Measurements from ENCODE around the gene CAMTA1. TPM values are rescaled to one million over a fixed set of nuclear protein-coding genes. Genes with fewer than 3 reads are reported as not detected.

The CAMTA1 gene
- total RNA-seq, 1 donor, result 71.6 TPM

DNA sequence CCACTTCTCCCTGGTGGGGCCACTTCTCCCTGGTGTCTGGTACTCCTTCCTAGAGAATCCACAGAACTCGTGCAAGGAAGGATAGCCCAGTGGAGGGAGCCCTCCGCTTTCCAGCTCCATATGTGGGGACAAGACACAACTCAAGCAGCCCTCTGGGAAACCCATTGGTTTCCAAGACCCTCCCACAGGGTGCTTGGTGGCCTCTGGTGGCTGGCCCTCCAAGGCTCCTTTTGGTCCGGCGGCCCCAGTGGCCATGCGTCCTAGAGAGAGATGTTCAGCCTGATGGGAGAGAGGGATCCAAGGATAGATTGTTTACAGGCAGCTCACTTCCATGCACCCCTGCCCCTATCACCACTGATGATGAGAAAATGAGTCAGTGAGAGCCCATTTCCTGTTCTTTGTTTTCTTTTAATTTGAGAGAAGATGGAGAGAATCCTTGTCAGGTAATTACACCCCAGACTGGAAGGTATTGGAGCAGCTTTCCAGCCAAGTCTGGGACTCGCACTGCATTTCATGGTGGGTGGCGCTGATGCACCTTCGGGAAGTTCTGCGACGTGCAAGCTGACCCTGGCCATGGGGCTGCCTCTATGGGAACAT, 499.7 kb downstream of the CAMTA1 start:
- no peak overlapping the region for H3K4me3 ChIP-seq (ENCODE audit: low read length)

DNA sequence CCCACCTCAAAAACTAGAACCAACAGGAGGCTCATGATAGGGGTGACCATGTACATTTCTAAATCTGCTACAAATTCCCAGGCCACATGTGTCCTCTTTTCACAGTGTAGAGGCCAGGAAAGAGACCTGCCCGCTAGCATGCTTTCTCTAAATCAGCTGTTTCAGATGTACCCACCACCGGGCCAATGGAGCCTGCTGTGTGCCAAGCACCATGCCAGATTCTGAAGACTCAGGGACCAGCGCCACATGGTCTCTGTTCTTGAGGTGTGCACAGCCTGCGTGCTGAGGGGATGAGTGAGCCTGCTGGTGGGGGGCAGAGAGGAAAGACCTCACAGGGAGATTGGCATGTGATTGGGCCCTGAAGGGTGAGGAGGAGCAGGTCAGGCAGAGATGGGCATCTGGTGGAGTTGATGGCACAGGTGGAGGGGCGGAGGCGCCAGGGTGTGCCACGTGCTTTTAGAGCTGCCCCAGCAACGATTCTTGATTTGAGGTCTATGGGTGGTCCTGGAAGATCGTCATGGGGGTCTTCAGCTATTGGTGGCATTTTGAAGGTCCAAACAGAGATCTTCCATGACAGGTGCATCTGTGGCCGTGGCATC, 500.7 kb downstream of the CAMTA1 start:
- H3K9me3 ChIP-seq (ENCODE audit: low read depth, low read length), result no peaks in the 10 kb centered on the region
- H3K4me1 ChIP-seq (ENCODE audit: insufficient read depth, low read length), result no peaks in the 10 kb centered on the region
- H3K27me3 ChIP-seq (ENCODE audit: insufficient read depth, low read length), result no peaks in the 10 kb centered on the region
- H3K4me3 ChIP-seq (ENCODE audit: low read length), result no peak overlapping the region

More for the DNA sequence above, 499.7 kb downstream of the CAMTA1 start:
- Histone ChIP-seq H3K4me1 (ENCODE audit: insufficient read depth, low read length) (no peaks in the 10 kb centered on the region), H3K9me3 (ENCODE audit: low read depth, low read length) (no peaks in the 10 kb centered on the region), H3K27me3 (ENCODE audit: insufficient read depth, low read length) (no peaks in the 10 kb centered on the region)

DNA sequence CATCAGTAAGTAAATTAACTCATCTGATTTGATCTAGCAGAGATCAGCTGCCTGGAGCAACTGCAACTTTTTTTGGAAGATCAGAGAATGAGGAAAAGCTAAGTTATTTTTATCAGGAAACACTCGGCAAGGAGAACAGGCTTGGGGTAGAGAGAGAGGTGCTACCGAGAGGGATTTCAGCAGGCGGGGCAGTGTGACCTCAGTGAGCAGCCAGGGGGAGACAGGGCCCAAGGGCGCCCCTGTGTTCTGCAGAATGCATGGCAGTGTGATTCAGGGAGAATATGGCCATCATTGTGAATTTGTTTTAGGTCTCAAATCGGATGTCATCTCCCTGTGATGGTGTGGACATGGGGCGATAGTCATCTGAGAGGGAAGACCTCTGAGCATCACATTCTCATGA, 501.8 kb downstream of the CAMTA1 start:
- Histone ChIP-seq H3K27me3 (ENCODE audit: insufficient read depth, low read length) (no peaks in the 10 kb centered on the region), H3K9me3 (ENCODE audit: low read depth, low read length) (no peaks in the 10 kb centered on the region), H3K4me3 (ENCODE audit: low read length) (no peak overlapping the region), H3K4me1 (ENCODE audit: insufficient read depth, low read length) (no peaks in the 10 kb centered on the region)

- H3K4me3 ChIP-seq (ENCODE audit: low read length), result no peak overlapping the region
These were observed 503.7 kb downstream of the CAMTA1 start for GRCh38 chr1:7288992-7289391.

DNA sequence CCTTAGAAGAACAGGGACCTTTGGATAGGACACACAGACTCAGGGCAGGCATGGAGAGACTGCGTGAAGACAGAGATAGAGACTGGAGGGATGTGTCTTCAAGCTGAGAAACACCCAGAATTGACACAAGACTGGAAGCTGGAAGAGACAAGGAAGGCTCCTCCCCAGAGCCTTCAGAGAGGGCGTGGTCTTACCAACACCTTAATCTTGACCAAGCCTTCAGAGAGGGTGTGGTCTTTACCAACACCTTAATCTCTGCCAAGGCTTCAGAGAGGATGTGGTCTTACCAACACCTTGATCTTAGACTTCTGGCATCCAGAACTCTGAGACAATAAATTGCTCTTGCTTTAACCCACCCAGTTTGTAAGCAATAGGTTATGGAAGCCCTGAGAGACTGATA, 504.4 kb downstream of the CAMTA1 start:
- Histone ChIP-seq H3K4me3 (ENCODE audit: low read length) (no peak overlapping the region), H3K27me3 (ENCODE audit: insufficient read depth, low read length) (no peaks in the 10 kb centered on the region), H3K9me3 (ENCODE audit: low read depth, low read length) (no peaks in the 10 kb centered on the region), H3K4me1 (ENCODE audit: insufficient read depth, low read length) (no peaks in the 10 kb centered on the region)

More at GRCh38 chr1:7288992-7289391, 503.7 kb downstream of the CAMTA1 start:
- H3K27me3 ChIP-seq (ENCODE audit: insufficient read depth, low read length), result no peaks in the 10 kb centered on the region
- H3K9me3 ChIP-seq (ENCODE audit: low read depth, low read length), result no peaks in the 10 kb centered on the region
- no peaks in the 10 kb centered on the region for H3K4me1 ChIP-seq (ENCODE audit: insufficient read depth, low read length)

DNA sequence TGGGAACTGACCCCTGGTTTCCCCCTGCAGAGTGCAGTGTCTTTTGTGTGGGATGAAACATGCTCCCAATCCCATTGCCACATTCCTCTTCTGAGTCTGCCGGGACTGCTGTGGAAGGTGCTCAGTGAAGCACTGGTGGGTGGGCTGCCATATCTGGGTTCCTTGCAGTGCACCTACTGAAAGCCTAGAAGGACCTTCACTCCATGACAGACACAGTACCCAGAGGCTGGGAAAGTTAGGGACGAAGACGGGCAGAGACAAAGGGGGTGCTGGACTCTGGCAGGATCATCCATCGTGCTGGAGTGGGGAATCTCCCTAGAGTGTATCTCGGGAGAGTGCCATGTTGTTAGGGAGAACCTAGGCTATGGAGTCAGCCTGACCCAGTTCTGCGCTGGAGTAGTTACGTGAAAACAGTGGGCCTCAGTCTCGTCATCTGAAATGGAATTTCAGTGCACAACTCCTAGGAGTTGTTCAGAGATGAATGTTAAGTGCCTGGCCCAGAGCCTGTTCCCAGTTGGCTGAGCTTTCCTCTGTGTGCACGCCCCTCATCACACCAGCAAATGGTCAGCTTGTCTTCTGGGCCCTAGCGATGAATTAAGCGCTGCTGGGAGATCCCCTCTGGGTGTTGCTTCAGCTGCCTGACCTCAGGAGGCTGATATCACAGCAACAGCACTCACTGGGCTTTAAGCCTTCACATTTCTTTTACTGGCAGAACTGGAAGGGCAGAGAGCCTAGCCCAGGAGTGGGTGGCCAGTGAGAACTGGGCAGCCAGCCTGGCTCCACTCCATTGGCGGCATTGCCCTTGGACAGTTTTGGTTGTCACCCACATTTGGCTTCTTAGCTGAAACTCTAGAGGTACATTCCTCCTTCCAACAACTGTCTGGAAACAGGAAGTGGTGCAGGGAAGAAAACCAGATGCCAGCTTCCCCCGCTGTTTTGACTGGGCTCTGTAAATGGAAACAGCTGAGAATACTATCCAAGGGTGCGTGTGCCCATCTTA, 506.0 kb downstream of the CAMTA1 start:
- no peaks in the 10 kb centered on the region for H3K9me3 ChIP-seq (ENCODE audit: low read depth, low read length)
- H3K4me3 ChIP-seq (ENCODE audit: low read length), result no peak overlapping the region
- no peaks in the 10 kb centered on the region for H3K4me1 ChIP-seq (ENCODE audit: insufficient read depth, low read length)
- H3K27me3 ChIP-seq (ENCODE audit: insufficient read depth, low read length), result no peaks in the 10 kb centered on the region

- H3K9me3 ChIP-seq (ENCODE audit: low read depth, low read length), result no peaks in the 10 kb centered on the region
- H3K4me1 ChIP-seq (ENCODE audit: insufficient read depth, low read length), result no peaks in the 10 kb centered on the region
- no peaks in the 10 kb centered on the region for H3K27me3 ChIP-seq (ENCODE audit: insufficient read depth, low read length)
- no peak overlapping the region for H3K4me3 ChIP-seq (ENCODE audit: low read length)
These were observed 506.9 kb downstream of the CAMTA1 start for GRCh38 chr1:7292036-7292681.

GRCh38 chr1:7292714-7293419, 507.6 kb downstream of the CAMTA1 start:
- no peaks in the 10 kb centered on the region for H3K27me3 ChIP-seq (ENCODE audit: insufficient read depth, low read length)
- H3K4me3 ChIP-seq (ENCODE audit: low read length), result no peak overlapping the region
- H3K9me3 ChIP-seq (ENCODE audit: low read depth, low read length), result no peaks in the 10 kb centered on the region
- H3K4me1 ChIP-seq (ENCODE audit: insufficient read depth, low read length), result no peaks in the 10 kb centered on the region

GRCh38 chr1:7293702-7294629, 508.7 kb downstream of the CAMTA1 start:
- Histone ChIP-seq H3K9me3 (ENCODE audit: low read depth, low read length) (no peaks in the 10 kb centered on the region), H3K27me3 (ENCODE audit: insufficient read depth, low read length) (no peaks in the 10 kb centered on the region), H3K4me3 (ENCODE audit: low read length) (no peak overlapping the region), H3K4me1 (ENCODE audit: insufficient read depth, low read length) (no peaks in the 10 kb centered on the region)

GRCh38 chr1:7294636-7295035, 509.4 kb downstream of the CAMTA1 start:
- Histone ChIP-seq H3K4me3 (ENCODE audit: low read length) (no peak overlapping the region), H3K4me1 (ENCODE audit: insufficient read depth, low read length) (no peaks in the 10 kb centered on the region), H3K9me3 (ENCODE audit: low read depth, low read length) (no peaks in the 10 kb centered on the region), H3K27me3 (ENCODE audit: insufficient read depth, low read length) (no peaks in the 10 kb centered on the region)

GRCh38 chr1:7295946-7296345, 510.7 kb downstream of the CAMTA1 start:
- H3K4me1 ChIP-seq (ENCODE audit: insufficient read depth, low read length), result no peaks in the 10 kb centered on the region
- H3K27me3 ChIP-seq (ENCODE audit: insufficient read depth, low read length), result no peaks in the 10 kb centered on the region
- no peak overlapping the region for H3K4me3 ChIP-seq (ENCODE audit: low read length)
- H3K9me3 ChIP-seq (ENCODE audit: low read depth, low read length), result no peaks in the 10 kb centered on the region

DNA sequence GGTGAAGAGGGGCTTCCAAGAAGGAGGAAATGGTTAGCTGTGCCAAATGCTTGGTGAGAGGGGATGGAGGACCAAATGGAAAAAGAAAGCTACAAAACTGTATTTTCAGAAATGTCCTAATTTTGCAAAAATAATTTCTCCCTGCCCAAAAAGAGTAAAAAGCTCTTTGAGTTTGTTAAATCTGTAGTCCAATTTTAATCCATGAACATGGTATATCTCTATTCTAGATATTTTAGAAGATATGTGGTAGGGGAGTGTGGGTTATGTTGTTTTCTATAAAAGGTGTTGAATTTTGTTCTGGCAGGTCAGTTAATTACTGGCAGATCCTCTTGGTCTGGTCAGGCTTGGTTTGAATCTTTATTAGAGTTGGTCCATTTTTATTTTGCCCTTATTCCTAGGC, 511.7 kb downstream of the CAMTA1 start:
- Histone ChIP-seq H3K4me1 (ENCODE audit: insufficient read depth, low read length) (no peaks in the 10 kb centered on the region), H3K9me3 (ENCODE audit: low read depth, low read length) (no peaks in the 10 kb centered on the region), H3K4me3 (ENCODE audit: low read length) (no peak overlapping the region), H3K27me3 (ENCODE audit: insufficient read depth, low read length) (no peaks in the 10 kb centered on the region)

GRCh38 chr1:7298145-7298544, 512.9 kb downstream of the CAMTA1 start:
- Histone ChIP-seq H3K4me3 (ENCODE audit: low read length) (no peak overlapping the region), H3K27me3 (ENCODE audit: insufficient read depth, low read length) (no peaks in the 10 kb centered on the region), H3K4me1 (ENCODE audit: insufficient read depth, low read length) (no peaks in the 10 kb centered on the region), H3K9me3 (ENCODE audit: low read depth, low read length) (no peaks in the 10 kb centered on the region)

DNA sequence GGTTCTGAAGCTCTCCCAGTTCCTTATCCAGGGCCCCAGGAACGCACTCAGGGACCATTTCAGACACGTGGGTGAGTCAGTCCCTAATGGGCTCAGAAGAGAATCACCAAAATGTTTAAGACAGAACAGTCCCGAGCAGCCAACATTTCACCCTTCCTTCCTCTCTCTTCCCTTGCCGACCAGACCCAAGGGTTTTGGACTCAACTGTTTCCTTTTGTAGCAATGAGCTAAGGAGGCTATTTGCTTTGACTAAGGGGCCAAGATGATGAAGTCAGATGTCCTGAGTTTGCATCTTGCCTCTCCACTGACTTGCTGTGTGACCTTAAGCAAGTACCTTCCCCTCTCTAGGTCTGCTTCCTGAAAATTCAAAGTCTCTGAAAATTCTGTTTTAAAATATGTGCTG, 513.5 kb downstream of the CAMTA1 start:
- no peaks in the 10 kb centered on the region for H3K4me1 ChIP-seq (ENCODE audit: insufficient read depth, low read length)
- no peak overlapping the region for H3K4me3 ChIP-seq (ENCODE audit: low read length)
- H3K9me3 ChIP-seq (ENCODE audit: low read depth, low read length), result no peaks in the 10 kb centered on the region
- H3K27me3 ChIP-seq (ENCODE audit: insufficient read depth, low read length), result no peaks in the 10 kb centered on the region
